Neural cell (in vitro differentiated cells): ENCODE data around the gene AQP3.

ENCODE experiments used
- CTCF ChIP-seq: fragments of 450-650 bp; IDR thresholded peaks from 2 replicates; pipeline ENCODE4 v1.5.1; 2014; ENCODE audit warnings: antibody characterized with exemption, mild to moderate bottlenecking, moderate library complexity; ENCODE audit not compliant: poor library complexity, severe bottlenecking
- POLR2AphosphoS5 ChIP-seq: IDR thresholded peaks from 2 replicates; pipeline ENCODE4 v1.6.1; 2012
- RAD21 ChIP-seq: fragments of 450-650 bp; conservative IDR thresholded peaks from 2 replicates; pipeline ENCODE4 v1.6.1; 2014; ENCODE audit warnings: antibody characterized with exemption, mild to moderate bottlenecking, moderate library complexity
- REST ChIP-seq: IDR thresholded peaks from 2 replicates; pipeline ENCODE4 v1.6.1; 2012; ENCODE audit warnings: borderline replicate concordance
- SMC3 ChIP-seq: fragments of 450-650 bp; conservative IDR thresholded peaks from 2 replicates; pipeline ENCODE4 v1.6.1; 2014; ENCODE audit warnings: antibody characterized with exemption, mild to moderate bottlenecking, moderate library complexity; ENCODE audit not compliant: poor library complexity

GRCh38 chr9:33453999-33454660 is 6.7 kb upstream of the AQP3 start:
- no peak for TF ChIP-seq CTCF
- no peak for TF ChIP-seq POLR2AphosphoS5
- no peak for TF ChIP-seq SMC3
- no peak for TF ChIP-seq REST
- no peak for TF ChIP-seq RAD21
